Activated T-cell treated with anti-CD3 and anti-CD28 coated beads for 24 hours (primary cell): ENCODE data around the gene CRIM1.
"Not testable (repeated sequence)": the region's sequence is repeated elsewhere in the genome, so short reads cannot be mapped to it uniquely, and the experiment has no call there.

Experiments
- DNase-seq: peaks from one replicate; pipeline ENCODE4 v3.0.0-alpha.2; 2020; ENCODE audit warnings: low read depth

Gene CRIM1

GRCh38 chr2:36351736-36352349 is 3.7 kb upstream of the CRIM1 start:
- DNase-seq = no peak

- DNase-seq = no peak
Measured at GRCh38 chr2:36352701-36353100, 2.9 kb upstream of the CRIM1 start.

- no peak for DNase-seq
Measured at GRCh38 chr2:36354811-36355150, 797 bp upstream of the CRIM1 start.

- DNase-seq = no peak
Measured at GRCh38 chr2:36355890-36356297, 316 bp downstream of the CRIM1 start.

- DNase-seq = no peak
Measured at GRCh38 chr2:36356298-36356989, 866 bp downstream of the CRIM1 start.

GRCh38 chr2:36356990-36357846 is 1.6 kb downstream of the CRIM1 start:
- no peak for DNase-seq

GRCh38 chr2:36357847-36358659 is 2.5 kb downstream of the CRIM1 start:
- DNase-seq = no peak

GRCh38 chr2:36359067-36359466 is 3.5 kb downstream of the CRIM1 start:
- no peak for DNase-seq

- DNase-seq = no peak
Measured at GRCh38 chr2:36360063-36360462, 4.5 kb downstream of the CRIM1 start.

GRCh38 chr2:36360834-36361233 is 5.3 kb downstream of the CRIM1 start:
- no peak for DNase-seq

- no peak for DNase-seq
Measured at GRCh38 chr2:36361396-36361795, 5.8 kb downstream of the CRIM1 start.

- no peak for DNase-seq
Measured at GRCh38 chr2:36362291-36362690, 6.7 kb downstream of the CRIM1 start.

GRCh38 chr2:36363085-36363484 is 7.5 kb downstream of the CRIM1 start:
- DNase-seq = not testable (repeated sequence)

- no peak for DNase-seq
Measured at GRCh38 chr2:36366491-36367120, 11.0 kb downstream of the CRIM1 start.

- DNase-seq = no peak
Measured at GRCh38 chr2:36367486-36367885, 11.9 kb downstream of the CRIM1 start.

GRCh38 chr2:36367895-36368353 is 12.3 kb downstream of the CRIM1 start:
- no peak for DNase-seq

GRCh38 chr2:36368438-36368837 is 12.9 kb downstream of the CRIM1 start:
- DNase-seq = no peak

GRCh38 chr2:36369163-36369562 is 13.6 kb downstream of the CRIM1 start:
- DNase-seq = no peak

GRCh38 chr2:36369716-36370115 is 14.1 kb downstream of the CRIM1 start:
- DNase-seq = no peak

- DNase-seq = no peak
Measured at GRCh38 chr2:36370281-36370680, 14.7 kb downstream of the CRIM1 start.

- DNase-seq = no peak
Measured at GRCh38 chr2:36371070-36371874, 15.7 kb downstream of the CRIM1 start.
